ENCODE results near the gene TRPV4.
"Not testable (repeated sequence)": the region's sequence is repeated elsewhere in the genome, so short reads cannot be mapped to it uniquely, and the experiment has no call there.

TRPV4 gene

DNA sequence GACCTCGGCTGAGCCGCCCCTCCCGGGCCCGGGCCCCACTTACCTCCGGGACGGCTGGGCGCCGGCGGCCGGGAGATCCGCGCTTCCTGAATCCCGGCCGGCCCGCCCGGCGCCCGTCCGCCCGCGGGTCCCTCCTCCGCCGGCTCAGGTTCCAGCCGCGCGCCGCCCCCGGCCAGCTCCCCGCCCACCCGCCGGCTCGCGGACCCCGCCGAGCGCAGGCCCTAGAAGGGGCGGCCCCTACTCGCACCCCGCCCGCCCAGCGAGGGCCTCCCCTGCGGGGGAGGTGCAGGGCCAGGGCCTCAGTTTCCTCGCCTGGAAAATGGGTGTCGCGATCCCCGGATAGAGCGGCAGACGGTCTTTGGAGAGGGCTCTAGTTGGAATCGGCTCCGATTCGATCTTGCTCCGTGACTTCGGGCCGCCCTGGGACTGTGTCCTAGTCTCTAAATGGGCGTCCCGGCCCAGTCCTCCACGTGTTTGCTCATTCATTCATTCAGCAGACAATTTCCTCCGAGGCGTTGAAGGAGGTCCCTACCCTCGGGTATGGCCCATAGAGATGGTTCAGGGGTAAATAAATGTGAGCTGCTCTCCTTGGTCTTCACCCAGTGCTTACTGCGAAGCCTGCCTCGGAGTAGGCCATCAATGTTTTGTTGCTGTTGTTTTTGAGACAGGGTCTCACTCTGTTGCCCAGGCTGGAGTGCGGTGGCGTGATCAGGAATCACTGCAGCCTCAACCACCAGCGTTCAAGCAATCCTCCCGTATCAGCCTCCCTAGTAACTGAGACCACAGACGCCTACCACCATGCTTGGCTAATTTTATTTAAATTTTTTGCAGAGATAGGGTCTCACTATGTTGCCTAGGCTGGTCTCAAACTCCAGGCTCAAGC, at the start of gene TRPV4:
TRPV4 (minus strand) TSS at position 92 of the 883 bp plus-strand sequence. CDS start 18,602 bp downstream, outside the sequence.
- DNase-seq: peak; percentile 76

DNA sequence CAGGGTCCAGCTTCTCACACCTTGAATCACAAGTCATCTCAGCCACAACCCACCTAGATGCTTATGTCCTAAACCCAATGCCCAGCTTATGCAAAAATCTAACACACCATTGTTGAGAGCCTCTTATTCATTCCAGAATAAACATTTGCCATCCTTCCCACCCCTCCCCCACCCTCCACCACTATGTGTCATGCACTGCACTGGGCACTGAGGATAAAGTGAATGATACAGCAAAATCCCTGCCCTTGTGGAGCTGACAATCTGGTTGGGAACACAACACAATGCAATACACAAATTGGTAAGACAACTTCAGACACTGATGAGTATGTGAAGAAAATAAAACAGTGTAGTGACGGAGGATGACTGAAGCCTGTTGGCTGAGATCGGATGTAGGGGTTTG, 48.6 kb upstream of the TRPV4 start:
- no peak for DNase-seq

GRCh38 chr12:109880938-109881337, 47.7 kb upstream of the TRPV4 start:
- no peak for DNase-seq

DNA sequence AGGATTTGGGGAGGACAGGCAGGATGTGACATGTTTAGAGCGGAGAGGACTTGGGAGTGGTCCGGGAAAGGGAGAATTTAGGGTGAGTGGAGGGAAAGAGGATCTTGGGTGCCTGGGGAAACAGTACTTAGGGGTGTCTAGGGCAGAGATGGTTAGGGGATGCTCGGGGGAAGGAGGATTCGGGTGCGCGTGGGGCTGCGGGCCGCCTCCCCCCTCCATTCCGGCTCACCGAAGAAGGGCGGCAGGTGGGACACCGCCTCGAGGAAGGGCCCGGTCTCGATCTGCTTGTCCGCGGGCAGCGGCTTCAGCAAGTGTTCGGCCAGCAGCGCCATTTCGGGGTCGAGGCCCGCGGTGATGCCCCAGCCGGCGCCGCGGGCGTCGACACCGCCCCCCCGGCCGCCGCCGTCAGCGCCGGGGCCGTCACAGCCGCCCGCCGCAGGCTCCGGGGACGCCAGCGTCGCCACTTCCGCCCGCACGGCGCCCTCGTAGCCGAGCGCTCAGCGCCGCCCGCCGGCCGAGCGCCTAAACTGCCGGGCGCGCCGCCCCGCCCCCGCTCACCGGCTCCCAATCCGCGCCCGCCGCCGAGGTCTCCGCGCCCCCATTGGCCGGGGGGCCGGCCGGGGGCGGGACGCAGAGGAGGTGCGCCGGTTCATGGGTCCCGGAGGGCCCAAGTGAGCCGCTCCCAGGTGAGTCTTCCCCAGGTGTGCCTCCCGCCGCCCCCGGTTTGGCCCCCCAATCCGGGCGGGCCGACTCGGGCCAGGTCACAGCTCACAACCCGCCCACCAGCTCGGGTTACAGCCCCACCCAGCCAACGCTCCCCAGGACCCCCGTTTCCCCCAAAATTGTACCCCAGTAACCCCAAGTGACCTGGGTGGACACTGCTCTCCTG, 47.1 kb upstream of the TRPV4 start, which contains the start of gene GLTP:
GLTP (minus strand) TSS at position 499 of the 889 bp plus-strand sequence; CDS start at position 332, 167 bp downstream.
- peak; percentile 90 for DNase-seq

DNA sequence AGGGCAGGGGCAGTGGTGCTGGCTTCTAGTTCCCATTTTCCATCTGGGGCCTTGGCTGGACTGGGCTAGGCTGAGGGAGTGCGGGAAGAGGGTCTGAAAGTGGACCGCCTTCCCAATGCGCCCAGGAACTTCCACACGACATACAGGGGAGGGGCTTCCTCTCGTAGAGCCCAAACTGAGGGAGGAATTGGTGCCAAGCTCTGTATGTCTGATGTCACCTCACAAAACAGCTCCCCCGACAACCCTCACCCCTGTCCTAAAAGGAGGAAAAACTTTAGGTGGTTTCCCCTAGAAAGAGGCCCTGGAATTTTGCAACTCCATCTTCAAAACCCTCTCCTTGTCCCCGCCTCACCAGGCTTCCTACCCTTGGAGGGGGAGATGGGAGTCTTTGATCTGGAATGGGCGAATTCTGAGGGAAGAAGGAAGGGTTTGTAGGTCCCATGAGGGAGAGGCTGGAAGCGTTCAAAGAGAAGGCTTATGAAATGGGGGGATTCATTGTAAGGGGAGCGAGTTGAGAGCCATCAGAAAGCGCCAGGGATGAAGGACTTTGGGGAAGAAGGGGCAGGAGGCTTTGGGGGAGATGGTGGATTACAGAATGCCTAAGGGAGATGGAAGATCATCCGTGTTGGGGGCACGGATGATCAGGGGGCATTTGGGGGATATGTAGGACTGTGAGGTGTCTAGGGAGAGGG, 46.3 kb upstream of the TRPV4 start:
- peak; percentile 35 for DNase-seq

DNA sequence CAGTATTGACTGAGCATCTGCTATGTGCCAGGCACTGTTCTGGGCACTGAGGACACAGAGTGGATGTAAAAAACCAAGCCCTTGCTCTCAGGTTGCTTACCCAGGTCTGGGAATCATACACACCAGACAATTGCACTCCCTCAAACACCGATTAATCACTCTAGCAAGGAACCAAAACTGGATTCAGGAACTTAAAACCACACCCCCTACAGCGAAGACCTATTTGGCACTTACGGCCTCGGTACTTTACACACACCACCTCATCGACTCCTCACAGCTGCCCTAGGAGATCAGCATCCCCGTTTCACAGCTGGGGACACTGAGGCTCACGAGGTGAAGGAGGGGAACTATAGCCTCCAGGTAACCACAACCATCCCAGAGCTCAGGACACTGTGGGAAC, 45.6 kb upstream of the TRPV4 start:
- DNase-seq: no peak

GRCh38 chr12:109878247-109878625, 45.0 kb upstream of the TRPV4 start:
- DNase-seq: no peak

DNA sequence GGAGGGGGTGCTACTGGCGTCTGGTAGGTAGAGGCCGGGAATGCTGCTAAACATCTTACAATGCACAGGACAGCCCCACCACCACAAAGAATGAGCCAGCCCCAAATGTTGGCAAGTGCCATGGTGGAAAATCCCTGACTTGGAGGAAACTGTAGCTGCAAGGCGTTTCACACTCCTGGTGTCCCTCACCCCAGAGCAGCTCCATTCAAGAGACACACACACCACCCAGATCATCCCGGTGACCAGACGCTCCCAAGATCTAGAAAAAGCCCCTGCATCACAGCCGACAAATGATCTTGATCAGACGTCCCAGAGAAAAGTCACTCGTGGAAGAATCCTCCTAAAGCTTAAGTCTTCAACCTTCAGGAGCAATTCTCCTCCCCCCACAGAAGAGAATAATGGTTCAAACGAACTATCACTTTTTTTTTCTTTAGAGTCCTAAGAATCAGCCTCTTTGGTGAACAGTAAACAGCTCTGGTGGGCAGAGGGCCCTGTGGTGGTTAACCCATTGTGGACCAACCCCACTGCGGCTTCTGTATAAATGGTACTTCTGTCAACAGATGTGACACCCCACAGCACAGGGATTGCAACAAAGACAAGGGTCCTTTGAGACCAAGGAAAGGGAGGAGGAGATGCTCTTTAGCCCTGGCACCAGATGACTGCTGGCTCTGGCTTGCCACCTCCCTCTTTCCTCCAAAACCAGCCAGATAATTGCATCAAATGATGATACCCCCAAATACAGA, 44.5 kb upstream of the TRPV4 start:
- DNase-seq: no peak

DNA sequence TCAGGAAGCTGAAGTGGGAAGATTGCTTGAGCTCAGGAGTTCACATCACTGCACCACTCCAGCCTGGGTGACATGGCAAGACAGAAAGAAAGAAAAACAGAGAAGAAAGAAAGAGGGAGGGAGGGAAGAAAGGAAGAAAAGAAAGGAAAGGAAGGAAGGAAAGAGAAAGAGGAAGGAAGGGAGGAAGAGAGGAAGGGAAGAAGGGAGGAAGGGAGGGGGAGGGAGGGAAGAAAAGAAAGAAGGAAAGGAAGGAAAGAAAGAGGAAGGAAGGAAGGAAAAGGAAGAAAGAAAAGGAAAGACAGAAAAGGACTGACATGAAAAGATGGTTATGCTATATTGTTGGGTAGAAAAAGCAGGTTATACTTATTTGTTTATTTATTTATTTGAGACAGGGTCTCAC, 43.2 kb upstream of the TRPV4 start:
- DNase-seq: no peak

- DNase-seq: no peak
Observed at GRCh38 chr12:109875572-109876131, 42.5 kb upstream of the TRPV4 start.

GRCh38 chr12:109873653-109874052, 40.5 kb upstream of the TRPV4 start:
- DNase-seq: no peak

GRCh38 chr12:109871668-109872314, 38.6 kb upstream of the TRPV4 start:
- DNase-seq: no peak

- no peak for DNase-seq
Observed at GRCh38 chr12:109870648-109871047, 37.5 kb upstream of the TRPV4 start.

- no peak for DNase-seq
Observed at GRCh38 chr12:109868182-109869051, 35.2 kb upstream of the TRPV4 start.

GRCh38 chr12:109864916-109865315, 31.7 kb upstream of the TRPV4 start:
- DNase-seq: no peak

DNA sequence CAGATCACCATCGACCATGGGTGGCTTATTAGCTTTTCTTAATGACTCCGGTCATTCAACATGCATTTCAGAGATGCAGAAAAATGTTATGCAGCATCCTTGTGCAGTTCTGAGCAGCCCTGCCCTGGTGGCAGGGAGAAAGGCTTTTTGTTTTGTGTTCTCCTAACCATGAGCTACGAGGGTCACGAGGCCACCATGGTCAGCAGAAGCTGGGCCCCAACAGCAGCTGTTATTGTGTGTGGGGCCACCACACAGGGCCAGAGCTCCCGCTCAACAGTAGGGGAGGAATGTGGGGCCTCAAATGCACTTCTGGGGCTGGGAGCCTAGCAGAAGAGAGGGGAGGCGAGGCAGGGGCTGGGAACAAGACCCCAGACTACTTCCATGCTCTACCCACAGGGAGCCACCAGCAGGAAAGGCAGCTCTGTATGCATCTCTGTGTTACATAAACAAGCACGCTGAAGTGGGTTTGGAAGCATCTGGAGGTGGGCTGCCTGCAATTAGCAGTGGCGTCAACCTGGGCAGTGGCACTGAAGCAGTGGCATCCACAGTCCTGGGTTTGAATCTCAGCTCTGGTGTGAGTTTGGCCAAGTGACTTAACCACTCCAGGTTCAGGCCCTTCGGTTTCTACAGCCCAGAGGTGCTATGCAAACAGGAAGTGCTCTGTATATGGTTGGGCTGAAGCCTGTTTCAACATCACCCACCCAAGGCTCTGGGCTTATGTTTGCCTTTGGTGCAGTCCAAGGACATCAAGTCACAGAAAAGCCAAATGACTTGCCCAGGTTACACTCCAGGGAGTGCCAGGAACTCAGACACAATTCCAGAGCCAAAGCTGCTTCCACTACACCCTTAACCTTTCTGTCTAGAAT, 30.9 kb upstream of the TRPV4 start:
- DNase-seq: peak; percentile 32

DNA sequence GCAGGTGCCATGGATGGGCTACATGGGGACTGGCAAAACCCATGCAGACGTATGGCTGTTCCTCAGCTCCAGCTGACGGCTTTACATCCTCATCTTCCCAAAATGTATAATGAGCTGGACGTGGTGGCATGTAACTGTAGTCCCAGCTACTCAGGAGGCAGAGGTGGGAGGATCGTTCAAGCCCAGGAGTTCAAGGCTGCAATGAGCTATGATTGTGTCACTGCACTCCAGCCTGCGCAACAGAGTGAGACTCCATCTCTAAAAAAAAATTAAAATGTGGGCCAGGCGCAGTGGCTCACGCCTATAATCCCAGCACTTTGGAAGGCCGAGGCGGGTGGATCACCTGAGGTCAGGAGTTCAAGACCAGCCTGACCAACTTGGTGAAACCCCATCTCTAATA, 29.3 kb upstream of the TRPV4 start:
- not testable (repeated sequence) for DNase-seq

- no peak for DNase-seq
Observed at GRCh38 chr12:109861689-109862314, 28.6 kb upstream of the TRPV4 start.

DNA sequence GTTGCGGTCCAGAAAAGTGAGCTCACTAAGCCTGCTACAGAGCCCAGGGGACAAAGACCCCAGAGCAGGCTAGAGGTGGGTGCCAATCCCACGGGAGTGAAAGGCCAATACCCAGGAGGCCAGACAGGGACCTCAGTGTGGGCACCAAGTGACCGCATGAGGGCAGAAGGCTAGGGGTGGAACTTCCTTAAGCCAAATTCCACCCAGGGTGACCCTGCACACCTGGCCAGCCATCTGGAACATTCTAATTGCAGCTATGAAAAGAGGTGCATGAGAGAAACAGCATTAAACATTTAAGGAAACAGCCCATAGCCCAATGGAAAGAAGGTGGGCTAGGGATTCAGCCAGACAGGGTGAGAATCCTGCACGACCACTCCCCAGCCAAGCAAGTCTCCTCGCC, 27.8 kb upstream of the TRPV4 start:
- no peak for DNase-seq

All from right hindlimb (tissue), 1 donor.